GM19455 (cell line): ENCODE measurements around the gene VPS54.

Experiments
- ATAC-seq: cut with Tn5 transposase; IDR thresholded peaks from one replicate; pipeline ENCODE4 v1.9.1; 2021; ENCODE audit not compliant: unreplicated experiment

VPS54 gene

DNA sequence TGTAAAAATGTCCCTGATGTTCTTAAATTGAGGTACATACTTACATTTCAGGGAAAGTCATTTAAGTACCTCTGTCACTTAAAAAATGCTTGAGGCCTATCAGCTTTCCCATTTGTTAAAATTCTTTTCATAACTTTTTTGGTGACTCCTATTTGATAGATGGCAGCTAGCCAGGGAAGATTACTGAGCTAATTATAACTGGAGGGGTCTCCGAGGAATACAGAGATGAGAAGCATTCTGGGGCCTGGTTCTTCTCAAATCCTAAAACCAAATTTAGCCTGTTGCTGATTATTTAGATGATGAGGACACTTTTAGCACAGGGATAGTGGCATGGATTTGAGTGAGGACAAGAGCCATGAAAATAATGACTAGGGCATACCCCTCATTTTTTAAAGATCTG lies 172.7 kb downstream of the VPS54 start:
- no peak for ATAC-seq

DNA sequence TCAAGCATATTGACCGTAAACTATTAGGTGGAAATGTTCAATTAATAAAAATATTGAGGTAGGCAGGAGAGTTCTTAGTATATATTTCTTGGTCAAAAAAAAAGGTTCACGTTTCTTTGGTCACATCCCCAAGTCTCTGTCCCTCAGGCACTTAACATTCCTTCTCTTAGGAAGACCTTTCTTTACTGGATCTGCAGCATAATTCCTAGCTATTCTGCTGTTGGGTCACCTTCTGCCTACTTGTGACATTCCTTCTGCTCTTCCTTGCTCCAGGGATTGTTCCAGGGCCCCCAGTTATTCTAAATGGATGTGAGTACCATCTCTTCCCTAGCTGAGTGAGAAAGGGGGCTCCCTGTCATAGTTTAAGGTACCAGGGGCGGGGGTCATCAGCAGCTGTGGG lies 173.4 kb downstream of the VPS54 start:
- ATAC-seq, result no peak

DNA sequence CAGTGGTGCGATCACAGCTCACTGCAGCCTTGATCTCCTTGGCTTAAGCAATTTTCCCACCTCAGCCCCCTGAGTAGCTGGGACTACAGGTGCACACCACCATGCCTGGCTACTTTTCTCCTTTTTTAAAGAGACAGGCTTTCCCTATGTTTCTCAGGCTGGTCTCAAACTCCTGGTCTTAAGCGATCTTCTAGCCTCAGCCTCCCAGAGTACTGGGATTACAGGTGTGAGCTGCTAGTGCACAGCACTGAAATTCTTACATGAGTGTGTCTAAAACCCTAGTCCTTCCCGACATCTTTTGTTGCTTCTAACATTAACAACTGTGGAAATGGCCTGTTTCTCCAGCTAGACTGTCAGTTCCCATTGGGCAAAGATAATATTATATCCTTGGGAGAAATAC lies 174.6 kb downstream of the VPS54 start:
- no peak for ATAC-seq

DNA sequence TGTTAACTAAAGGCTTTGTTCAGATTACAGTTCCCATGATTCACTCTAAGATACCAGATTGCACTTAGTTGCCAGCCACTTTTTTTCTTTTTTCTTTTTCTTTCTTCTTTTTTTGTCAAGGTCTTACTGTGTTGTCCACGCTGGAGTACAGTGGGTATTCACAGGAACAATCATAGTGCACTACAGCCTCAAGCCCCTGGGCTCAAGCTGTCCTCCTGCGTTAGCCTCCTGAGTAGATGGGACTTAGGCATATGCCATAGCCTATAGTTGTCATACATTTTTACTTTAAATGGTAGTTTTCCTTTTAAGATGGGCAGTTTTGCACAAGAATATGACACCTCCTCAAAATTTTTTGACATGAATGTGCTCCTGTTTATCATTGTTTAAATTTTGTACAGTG lies 175.4 kb downstream of the VPS54 start:
- ATAC-seq, result no peak

DNA sequence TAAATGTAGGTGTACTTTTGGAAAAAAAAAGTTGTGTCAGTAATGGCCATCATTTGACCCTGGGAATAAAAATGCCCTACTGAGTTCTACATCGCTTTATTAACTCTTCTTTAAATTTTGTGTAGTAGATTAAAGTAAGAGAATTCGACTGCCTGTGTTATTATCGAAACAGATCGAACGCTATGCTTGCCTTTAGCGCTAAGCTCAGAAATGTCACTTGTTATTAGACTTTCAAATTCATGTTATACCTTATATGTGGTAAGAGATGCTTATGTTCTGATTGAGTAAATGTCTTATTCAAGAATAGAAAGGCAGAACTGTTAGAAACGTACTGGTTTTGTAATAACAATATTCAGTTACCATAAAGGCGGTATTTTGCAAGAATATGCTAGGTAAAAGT lies 176.1 kb downstream of the VPS54 start:
- no peak for ATAC-seq

DNA sequence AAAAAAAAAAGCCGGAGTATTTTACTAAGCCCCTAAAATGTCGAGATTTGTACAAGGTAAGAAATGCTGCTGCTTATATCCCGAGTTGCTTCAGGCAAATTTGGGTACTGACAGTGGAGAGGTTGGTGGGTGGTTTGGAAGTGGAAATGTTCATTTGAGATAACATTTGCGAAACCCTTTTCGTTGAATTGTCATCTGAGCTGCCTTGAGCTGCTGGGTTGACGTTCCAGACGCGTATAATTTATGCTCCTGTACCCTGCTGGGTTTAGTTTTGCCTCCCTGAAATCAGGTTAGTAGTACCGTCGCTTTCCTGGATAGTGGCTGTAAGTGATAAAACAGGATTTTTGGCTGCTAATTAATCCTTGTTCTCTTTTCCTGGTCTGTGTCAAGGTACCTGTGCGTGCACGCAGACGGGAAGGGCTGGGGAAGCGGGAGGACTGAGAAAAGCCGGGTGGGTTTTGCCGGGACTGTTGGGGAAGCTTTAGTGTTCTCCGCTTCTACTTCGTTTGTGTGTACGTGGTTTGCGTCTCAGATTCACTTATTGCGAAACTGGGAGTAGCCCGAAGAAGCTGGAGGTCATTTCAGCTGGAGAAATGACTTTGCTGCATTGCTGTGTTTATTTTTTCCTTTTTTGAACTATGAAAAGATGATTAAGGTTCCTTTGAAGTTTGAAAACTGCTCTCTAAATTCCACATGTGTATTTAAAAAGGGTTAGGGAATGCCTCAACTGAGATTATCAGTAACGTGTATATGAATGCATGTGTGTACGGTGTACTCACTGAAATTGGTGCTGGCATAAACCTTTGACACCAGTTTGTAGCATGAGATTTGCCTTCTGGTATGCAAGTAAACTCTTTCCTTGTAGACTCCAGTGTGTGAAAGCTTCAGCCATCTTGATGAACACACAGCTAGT lies 176.8 kb downstream of the VPS54 start:
- no peak for ATAC-seq
